Activated CD4-positive, alpha-beta T cell treated with anti-CD3 and anti-CD28 coated beads, Interleukin-2, amount 50 U/mL, for 24 hours (primary cell): ENCODE measurements around the gene CCDC24.

Experiments
- DNase-seq, 2 donors: peaks; one replicate each; pipeline ENCODE4 v3.0.0-alpha.2; 2020; ENCODE audit warnings: low read depth in 1 of 2, low spot score in 1 of 2

The CCDC24 gene

DNA sequence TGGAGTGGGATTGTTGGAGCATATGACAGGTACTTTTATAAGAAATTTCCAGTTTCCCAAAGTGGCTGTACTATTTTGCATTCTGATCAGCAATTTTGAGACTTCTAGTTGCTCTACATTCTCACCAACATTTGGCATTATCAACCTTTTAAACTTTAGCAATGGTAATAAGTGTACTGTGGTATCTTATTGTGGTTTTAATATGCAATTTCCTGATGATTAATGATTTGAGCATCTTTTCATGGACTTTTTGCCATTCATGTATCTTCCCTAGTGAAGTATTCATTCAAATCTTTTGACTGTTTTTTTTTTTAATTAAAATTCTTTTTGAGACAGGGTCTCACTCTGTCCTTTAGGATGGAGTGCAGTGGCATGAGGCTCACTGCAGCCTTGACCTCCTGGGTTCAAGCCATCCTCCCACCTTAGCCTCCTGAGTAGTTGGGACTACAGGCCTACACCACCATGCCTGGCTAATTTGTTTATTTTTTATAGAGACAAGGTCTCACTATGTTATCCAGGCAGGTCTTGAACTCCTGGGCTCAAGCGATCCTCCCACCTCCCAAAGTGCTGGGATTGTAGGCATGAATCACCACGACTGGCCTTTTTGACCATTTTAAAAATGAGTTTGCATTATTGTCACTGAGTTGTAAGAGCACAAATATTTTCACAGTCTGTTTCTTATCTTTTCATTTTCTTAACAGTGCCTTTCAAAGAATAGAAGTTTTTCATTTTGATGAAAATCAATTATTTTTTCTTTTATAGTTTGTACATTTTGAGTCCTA lies 47.7 kb downstream of the CCDC24 start:
- DNase-seq, result no peak

DNA sequence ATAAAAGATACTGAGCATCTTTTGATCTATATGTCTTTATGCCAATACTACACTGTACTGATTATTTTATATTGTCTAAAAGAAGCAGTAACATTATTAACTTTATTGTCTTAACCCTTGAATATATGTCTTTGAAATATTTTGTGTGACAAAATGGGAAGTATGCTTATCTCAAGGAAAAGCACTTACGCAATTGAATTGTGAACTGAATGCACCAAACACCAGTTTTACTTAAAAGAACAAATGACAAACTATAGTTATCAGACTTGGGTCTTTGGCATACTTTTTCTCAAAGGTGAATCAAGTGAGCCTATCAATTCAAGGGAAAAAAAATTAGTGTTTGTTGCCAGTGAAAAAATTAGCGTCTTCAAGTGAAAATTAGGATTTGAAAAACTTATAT lies 49.0 kb downstream of the CCDC24 start:
- no peak for DNase-seq

DNA sequence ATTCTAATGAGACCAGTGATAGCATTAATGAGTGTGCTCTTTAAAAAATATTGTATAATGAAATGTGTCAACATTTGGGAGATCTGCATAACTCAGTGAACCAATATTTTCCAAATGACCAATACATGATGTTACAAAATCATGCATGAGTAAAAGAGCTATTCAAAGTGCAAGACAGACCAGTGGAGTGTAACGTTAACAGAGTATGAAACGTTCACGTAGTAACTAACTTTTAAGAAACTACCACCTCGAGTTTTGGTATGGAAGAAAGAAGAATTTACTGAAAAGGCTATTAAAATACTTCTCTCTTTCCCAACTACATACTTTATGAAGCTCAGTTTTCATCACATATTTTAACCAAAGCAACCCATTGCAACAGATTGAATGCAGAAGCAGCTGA lies 49.4 kb downstream of the CCDC24 start:
- DNase-seq, result no peak

DNA sequence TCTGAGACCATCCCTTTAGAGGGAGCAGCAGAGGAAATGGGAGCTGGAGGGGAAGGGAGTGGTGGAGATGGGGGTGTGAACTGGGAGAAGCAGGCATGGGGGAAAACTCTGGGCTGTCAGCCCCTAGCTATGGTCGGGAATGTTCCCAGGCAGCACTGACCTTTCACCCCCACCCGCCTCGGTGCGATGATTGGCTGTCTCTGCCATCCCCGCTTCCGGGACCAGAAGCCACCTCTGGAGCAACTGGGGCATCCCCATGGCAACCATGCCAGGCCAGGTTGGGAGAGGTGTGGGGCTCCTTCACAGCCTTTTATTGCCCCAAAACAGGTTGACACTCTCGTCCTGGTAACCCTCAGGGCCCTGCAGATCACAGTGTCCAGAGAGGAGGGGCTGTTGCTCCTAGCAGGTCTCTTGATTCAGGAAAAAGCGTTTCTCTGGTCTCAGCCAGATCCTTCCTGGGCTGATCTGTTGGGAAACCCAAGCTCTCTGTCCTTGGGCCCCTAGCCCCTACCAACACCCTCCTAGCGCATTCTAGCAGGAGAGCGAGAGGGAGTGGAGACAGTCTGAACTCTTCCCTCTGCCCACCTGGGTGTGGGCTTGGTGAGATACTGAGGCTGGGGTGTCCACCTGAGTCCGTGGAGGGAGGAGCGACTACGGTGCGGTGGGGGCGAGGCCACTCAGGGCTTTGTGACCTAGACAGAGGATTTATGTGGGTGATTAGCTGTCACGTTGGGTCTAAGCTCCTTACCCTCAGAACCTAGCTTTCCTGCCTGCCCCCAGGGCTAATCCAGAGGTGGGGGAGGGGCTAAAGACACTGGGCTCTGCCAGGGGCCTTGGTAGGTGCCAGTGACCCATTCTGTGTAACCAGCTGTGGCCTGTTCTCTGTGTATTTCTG lies 52.0 kb downstream of the CCDC24 start:
- no peak for DNase-seq

DNA sequence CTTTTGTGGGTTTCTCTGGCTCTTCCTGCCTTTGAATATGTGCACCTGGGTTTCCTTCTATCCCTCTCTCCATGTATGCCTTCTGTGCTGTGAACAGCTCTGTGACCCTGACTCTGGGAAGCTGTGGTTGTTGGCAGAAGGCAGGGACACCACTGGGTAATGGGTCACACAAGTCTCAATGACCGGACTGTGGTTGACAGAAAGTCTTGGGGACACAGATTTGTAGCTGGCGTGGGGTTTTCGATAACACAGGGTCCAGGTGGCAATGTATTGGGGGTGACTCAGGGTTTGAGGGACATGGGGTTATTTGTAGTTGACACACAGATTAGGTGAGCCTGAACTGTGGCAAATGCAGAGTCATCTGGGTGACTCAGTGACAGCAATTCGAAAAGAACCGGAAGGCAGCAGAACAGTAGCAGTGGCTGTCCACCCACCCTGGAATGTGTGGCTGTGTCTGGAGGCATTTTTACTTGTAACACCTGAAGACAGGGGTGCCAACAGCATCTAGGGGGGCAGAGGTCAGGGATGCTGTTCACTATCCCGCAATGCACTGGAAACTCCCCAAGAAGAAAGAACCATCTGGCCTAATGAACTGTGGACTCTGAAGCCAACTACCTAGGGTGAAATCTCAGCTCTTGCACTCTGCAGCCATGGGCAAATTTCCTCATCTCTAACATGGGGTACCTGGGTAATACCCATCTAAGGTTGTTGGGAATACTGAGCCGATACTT lies 52.8 kb downstream of the CCDC24 start:
- DNase-seq, result no peak

DNA sequence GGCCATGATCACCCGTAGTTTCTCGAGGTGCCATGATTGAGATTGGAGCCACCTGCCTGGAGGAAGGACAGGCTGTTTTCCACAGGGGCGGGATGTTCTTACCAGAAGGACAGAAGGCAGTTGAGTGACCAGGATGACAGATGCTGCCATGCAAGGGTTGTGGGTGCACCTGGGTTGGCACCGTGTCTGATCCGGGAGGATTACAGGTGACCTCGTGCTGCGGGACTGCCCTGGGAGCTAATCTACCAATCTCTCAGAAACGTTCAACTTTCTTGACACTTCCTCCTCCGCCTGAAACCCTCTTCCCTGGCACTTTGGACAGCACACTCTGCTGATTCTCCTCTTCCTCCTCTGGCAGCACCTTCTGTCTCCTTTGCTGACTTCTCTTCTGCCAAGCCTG lies 53.7 kb downstream of the CCDC24 start:
- no peak for DNase-seq
